ENCODE results near the gene DNAH2.

DNA sequence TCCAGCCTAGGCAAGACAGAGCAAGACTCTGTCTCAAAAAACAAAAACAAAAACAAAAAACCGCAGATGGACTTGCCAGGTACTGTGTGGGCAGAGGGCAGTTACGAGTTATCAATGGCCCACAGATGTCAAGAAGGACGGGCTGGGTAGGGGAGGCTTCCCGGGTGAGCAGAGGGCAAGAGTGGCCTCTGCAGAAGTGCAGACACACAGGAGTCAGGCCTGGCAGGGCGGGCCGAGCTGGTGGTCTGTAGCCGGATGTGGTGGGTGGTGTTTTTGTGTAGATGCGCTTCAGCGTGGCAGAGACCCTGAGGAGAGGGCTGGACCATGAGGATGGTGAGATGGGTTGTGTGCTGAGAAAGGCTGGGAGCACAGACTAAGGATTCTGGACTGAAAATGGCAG is 71.6 kb downstream of the DNAH2 start:
- TF ChIP-seq ESRRA (IDR thresholded peaks at IDR 0.05; ENCODE audit: borderline replicate concordance, low read length) = no peak
- TF ChIP-seq, protein P1, sequence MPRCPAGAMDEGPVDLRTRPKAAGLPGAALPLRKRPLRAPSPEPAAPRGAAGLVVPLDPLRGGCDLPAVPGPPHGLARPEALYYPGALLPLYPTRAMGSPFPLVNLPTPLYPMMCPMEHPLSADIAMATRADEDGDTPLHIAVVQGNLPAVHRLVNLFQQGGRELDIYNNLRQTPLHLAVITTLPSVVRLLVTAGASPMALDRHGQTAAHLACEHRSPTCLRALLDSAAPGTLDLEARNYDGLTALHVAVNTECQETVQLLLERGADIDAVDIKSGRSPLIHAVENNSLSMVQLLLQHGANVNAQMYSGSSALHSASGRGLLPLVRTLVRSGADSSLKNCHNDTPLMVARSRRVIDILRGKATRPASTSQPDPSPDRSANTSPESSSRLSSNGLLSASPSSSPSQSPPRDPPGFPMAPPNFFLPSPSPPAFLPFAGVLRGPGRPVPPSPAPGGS (IDR thresholded peaks at IDR 0.05) = no peak
- TF ChIP-seq CTCF (IDR thresholded peaks at IDR 0.05) = no peak
- no peak for TF ChIP-seq FOSL2 (IDR thresholded peaks at IDR 0.05)
- no peak for TF ChIP-seq FOSL2 (CRISPR knock-in tag; IDR thresholded peaks at IDR 0.05)
- TF ChIP-seq POLR2AphosphoS2 (conservative IDR thresholded peaks at IDR 0.05; ENCODE audit: low read length) = no peak

Measured in A549 (cell line).